GM12878 (cell line): Measurements from ENCODE around the gene PROM1. TPM values are rescaled to one million over a fixed set of nuclear protein-coding genes. Genes with fewer than 3 reads are reported as not detected.

Experiments
- ATAC-seq: fragments of 200-7000 bp; cut with Tn5 transposase; 3 replicates; pipeline ENCODE4 v1.9.1; 2020; ENCODE audit warnings: mild to moderate bottlenecking, moderate library complexity
- BruUV-seq: library from RNA; stranded (reverse); fragments of 400-500 nt; replicated peaks from 2 replicates; lab custom pipeline; 2021; lab: Mats Ljungman, UMichigan
- CTCF ChIA-PET: fragments of 300-600 bp; sonication (Branson Sonifier 250); formaldehyde crosslinking; extraction: SDS; loops from one replicate; lab custom pipeline; 2021; ENCODE audit warnings: inconsistent platforms; lab: Yijun Ruan, JAX
- POLR2A ChIA-PET: fragments of 350-600 bp; formaldehyde crosslinking; extraction: SDS; loops from one replicate; lab custom pipeline; 2021; ENCODE audit warnings: inconsistent platforms; lab: Charles Lee
- RAD21 ChIA-PET: fragments of 300-600 bp; sonication (Branson Sonifier 250); formaldehyde crosslinking; loops from one replicate; lab custom pipeline; 2023; ENCODE audit warnings: antibody characterized with exemption; ENCODE audit not compliant: unreplicated experiment; lab: Charles Lee
- SMC1A ChIA-PET: fragments of 300-600 bp; sonication (Branson Sonifier 250); formaldehyde crosslinking; loops from one replicate; lab custom pipeline; 2023; ENCODE audit not compliant: unreplicated experiment, uncharacterized antibody; lab: Charles Lee
- DNase-seq: peaks from one replicate; pipeline ENCODE4 v3.0.0-alpha.2; 2011; ENCODE audit warnings: low read depth, low spot score
- FAIRE-seq: peaks from 3 replicates; lab custom pipeline; 2011; peaks lifted over from hg19 to GRCh38; lab: Jason Lieb, UNC
- H2AFZ ChIP-seq: 2 replicates; pipeline ENCODE4 v1.6.0; 2011; ENCODE audit warnings: low read depth, low read length, control low read depth; ENCODE audit not compliant: control insufficient read depth
- H3K27ac ChIP-seq: 2 replicates; pipeline ENCODE4 v1.5.1; 2011; ENCODE audit warnings: control low read depth; ENCODE audit not compliant: control insufficient read depth, insufficient read depth
- H3K27me3 ChIP-seq, 2 experiments: replicated peaks in 1 of 2; 2 replicates each; pipeline versions ENCODE4 v1.6.0 to v1.6.1; 2011; ENCODE audit warnings: low read length in 1 of 2; ENCODE audit not compliant: control insufficient read depth in 2 of 2, insufficient read depth in 2 of 2
- H3K36me3 ChIP-seq, 2 experiments: 2 replicates each; pipeline ENCODE4 v1.5.1; 2011; ENCODE audit warnings: low read length in 1 of 2; ENCODE audit not compliant: control insufficient read depth in 2 of 2, insufficient read depth in 2 of 2
- H3K4me1 ChIP-seq: 2 replicates; pipeline ENCODE4 v1.6.1; 2011; ENCODE audit warnings: mild to moderate bottlenecking, low read length, moderate library complexity, mixed read lengths; ENCODE audit not compliant: control insufficient read depth, insufficient read depth
- H3K4me2 ChIP-seq: 2 replicates; pipeline ENCODE4 v1.6.0; 2011; ENCODE audit warnings: control low read depth; ENCODE audit not compliant: control insufficient read depth, insufficient read depth
- H3K4me3 ChIP-seq: fragments of 200-600 bp; sonication (generic); 2 replicates; pipeline ENCODE4 v1.5.1; 2016
- H3K79me2 ChIP-seq: 2 replicates; pipeline ENCODE4 v1.6.0; 2011; ENCODE audit warnings: low read length; ENCODE audit not compliant: control insufficient read depth, insufficient read depth
- H3K9ac ChIP-seq: 2 replicates; pipeline ENCODE4 v1.8.0; 2011; ENCODE audit warnings: low read length, control low read depth, mixed read lengths; ENCODE audit not compliant: control insufficient read depth, insufficient read depth
- H3K9me3 ChIP-seq: replicated peaks from 3 replicates; pipeline ENCODE4 v1.5.1; 2011; ENCODE audit warnings: mild to moderate bottlenecking, low read length; ENCODE audit not compliant: control insufficient read depth, insufficient read depth
- H4K20me1 ChIP-seq: 2 replicates; pipeline ENCODE4 v1.6.0; 2011; ENCODE audit not compliant: control insufficient read depth, insufficient read depth
- NR2C1 ChIP-seq: fragments of 450-650 bp; IDR thresholded peaks from 2 replicates; pipeline ENCODE4 v1.6.1; 2017; ENCODE audit warnings: antibody characterized with exemption, mild to moderate bottlenecking, moderate library complexity
- RBBP5 ChIP-seq: fragments of 200-600 bp; sonication (generic); conservative IDR thresholded peaks from 2 replicates; pipeline ENCODE4 v1.6.1; 2016
- SMARCA5 ChIP-seq: fragments of 450-650 bp; IDR thresholded peaks from 2 replicates; pipeline ENCODE4 v1.6.1; 2017; ENCODE audit warnings: mild to moderate bottlenecking
- SP1 ChIP-seq: IDR thresholded peaks from one replicate; pipeline ENCODE4 v1.6.1; 2011; ENCODE audit warnings: low read depth, low read length
- ZSCAN29 ChIP-seq: fragments of 450-650 bp; IDR thresholded peaks from 2 replicates; pipeline ENCODE4 v1.6.1; 2017; ENCODE audit warnings: mild to moderate bottlenecking, moderate library complexity
- WGBS: methylation state at CpG from one replicate; pipeline ENCODE4 v1.1.6; 2016; ENCODE audit warnings: low lambda C conversion rate; ENCODE audit not compliant: insufficient replicate concordance, insufficient coverage; ENCODE audit errors: missing lambda C conversion rate; 5-methylcytosine and 5-hydroxymethylcytosine counted together
- in situ Hi-C: fragments of 300-500 bp; cut with MboI; formaldehyde crosslinking; loops from 9 replicates; pipeline ENCODE4 v1.14.3; 2018; ENCODE audit warnings: mixed read lengths
- intact Hi-C: fragments of 100-400 bp; cut with micrococcal nuclease; formaldehyde crosslinking; loops from one replicate; pipeline ENCODE4 v1.14.2; 2022; ENCODE audit not compliant: unreplicated experiment
- polyA plus RNA-seq, 11 experiments: library from polyadenylated mRNA; depleted of rRNA in 4 of 11; unstranded in 6 of 11; stranded (reverse) in 5 of 11; fragments of >200 nt; fragmentation: Nextera tagmentation in 4 of 11; fragmentation: Illumina TruSeq in 1 of 11; extraction: Ambion mirVana in 4 of 11; extraction: Trizol in 1 of 11; gene quantifications; 1 replicate in 1 of 11; 2 replicates in 10 of 11; pipeline versions ENCODE4 v1.2.1 to v1.2.3, GENCODE V29; 2011 to 2016; ENCODE audit warnings: inconsistent platforms in 2 of 11, missing spikeins in 2 of 11, low read depth in 1 of 11
- total RNA-seq, 4 experiments: library from RNA; depleted of rRNA in 3 of 4; stranded (reverse); fragments of >200 nt in 3 of 4; fragmentation: Illumina TruSeq in 1 of 4; extraction: Trizol in 1 of 4; gene quantifications; 2 replicates each; pipeline versions ENCODE4 v1.2.1 to v1.2.3, GENCODE V29; 2013 to 2021
- TF ChIP-seq, protein P1 (sequence below): fragments of 450-650 bp; IDR thresholded peaks from 2 replicates; pipeline ENCODE4 v1.6.1; 2018; ENCODE audit warnings: borderline replicate concordance, mild to moderate bottlenecking; ENCODE audit not compliant: partially characterized antibody
- TF ChIP-seq, protein P2 (sequence below): IDR thresholded peaks from 2 replicates; pipeline ENCODE4 v1.6.1; 2012; ENCODE audit warnings: low read depth, low read length, improper control_type of control experiment

The PROM1 gene
- total and polyA plus RNA-seq, 10 of the 15 experiments (the other 5 are each of a cell fraction or from before 2014, with no cell fraction given), result 0.08 to 0.31 (median 0.18) TPM; not detected in 7

DNA sequence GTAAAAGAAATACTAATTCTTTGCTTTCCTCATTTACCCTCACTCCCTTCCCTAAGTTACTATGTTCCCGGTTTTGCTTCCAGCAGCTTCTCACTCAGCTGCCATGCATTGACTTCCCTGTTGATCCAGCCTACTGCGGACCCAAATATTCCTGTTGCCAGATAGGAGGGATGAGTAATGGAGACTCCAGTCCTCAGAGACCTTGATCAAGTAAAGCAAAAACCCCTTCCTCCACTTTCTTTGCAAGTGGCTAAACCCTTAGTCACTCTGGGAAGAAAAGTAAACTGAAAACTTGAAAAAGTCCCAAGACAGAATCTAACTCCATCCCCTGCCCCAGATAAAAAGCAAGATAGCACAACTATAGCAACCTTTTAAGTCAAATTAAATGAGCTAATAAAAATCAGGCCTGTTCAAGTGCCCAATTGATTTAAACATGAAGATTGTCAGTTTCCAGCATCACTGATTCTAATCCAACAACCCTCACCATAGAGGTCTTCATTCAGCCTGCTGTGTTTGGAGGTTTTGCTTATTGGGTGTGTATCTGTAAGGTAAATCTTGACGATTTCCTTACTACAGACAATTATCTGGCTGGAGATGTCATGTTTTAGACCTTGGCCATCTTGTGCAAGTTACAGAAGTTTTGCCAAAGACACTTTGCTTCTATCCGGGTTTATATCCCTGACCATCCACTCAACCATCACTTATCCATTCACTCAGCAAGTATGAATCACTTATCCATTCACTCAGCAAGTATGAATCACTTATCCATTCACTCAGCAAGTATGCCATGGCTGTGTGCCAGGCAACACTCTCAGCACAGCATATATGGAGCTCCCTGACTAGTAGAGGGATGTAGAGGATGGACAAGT, 162.9 kb downstream of the PROM1 start:
- H3K4me2 ChIP-seq, result no peak overlapping the region
- FAIRE-seq (no peak), ATAC-seq (no peak), DNase-seq (no peak)
- in situ Hi-C loops, result no loop called here
- ChIA-PET SMC1A (no interaction called here), POLR2A (interaction anchor here (0.6 kb wide), 1 partner anchor 863 kb away, joined by 4 read pairs; no protein-coding TSS in a partner anchor), RAD21 (no interaction called here), CTCF (no interaction called here)
- H3K36me3 ChIP-seq, result no peaks in the 10 kb centered on the region
- H2AFZ ChIP-seq, result no peak overlapping the region
- H3K27me3 ChIP-seq, result peaks cover 1 to 2% of the 10 kb centered on the region in 2 experiments; a peak in 2 of 4 replicates
- TF ChIP-seq SMARCA5 (no peak), NR2C1 (no peak), RBBP5 (no peak), ZSCAN29 (no peak), SP1 (no peak)
- TF ChIP-seq, protein P1, sequence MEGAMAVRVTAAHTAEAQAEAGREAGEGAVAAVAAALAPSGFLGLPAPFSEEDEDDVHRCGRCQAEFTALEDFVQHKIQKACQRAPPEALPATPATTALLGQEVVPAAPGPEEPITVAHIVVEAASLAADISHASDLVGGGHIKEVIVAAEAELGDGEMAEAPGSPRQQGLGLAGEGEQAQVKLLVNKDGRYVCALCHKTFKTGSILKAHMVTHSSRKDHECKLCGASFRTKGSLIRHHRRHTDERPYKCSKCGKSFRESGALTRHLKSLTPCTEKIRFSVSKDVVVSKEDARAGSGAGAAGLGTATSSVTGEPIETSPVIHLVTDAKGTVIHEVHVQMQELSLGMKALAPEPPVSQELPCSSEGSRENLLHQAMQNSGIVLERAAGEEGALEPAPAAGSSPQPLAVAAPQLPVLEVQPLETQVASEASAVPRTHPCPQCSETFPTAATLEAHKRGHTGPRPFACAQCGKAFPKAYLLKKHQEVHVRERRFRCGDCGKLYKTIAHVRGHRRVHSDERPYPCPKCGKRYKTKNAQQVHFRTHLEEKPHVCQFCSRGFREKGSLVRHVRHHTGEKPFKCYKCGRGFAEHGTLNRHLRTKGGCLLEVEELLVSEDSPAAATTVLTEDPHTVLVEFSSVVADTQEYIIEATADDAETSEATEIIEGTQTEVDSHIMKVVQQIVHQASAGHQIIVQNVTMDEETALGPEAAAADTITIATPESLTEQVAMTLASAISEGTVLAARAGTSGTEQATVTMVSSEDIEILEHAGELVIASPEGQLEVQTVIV, result no peak
- TF ChIP-seq, protein P2, sequence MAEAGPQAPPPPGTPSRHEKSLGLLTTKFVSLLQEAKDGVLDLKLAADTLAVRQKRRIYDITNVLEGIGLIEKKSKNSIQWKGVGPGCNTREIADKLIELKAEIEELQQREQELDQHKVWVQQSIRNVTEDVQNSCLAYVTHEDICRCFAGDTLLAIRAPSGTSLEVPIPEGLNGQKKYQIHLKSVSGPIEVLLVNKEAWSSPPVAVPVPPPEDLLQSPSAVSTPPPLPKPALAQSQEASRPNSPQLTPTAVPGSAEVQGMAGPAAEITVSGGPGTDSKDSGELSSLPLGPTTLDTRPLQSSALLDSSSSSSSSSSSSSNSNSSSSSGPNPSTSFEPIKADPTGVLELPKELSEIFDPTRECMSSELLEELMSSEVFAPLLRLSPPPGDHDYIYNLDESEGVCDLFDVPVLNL, result no peak
- no peak overlapping the region for H3K27ac ChIP-seq
- no TSS peak for BruUV-seq
- no peaks in the 10 kb centered on the region for H4K20me1 ChIP-seq
- intact Hi-C loops, result no loop called here
- no peaks in the 10 kb centered on the region for H3K4me1 ChIP-seq
- no peaks in the 10 kb centered on the region for H3K9me3 ChIP-seq
- 21% methylated on average over 4 of the region's 4 CpGs for WGBS
- H3K4me3 ChIP-seq, result no peak overlapping the region
- H3K79me2 ChIP-seq, result no peaks in the 10 kb centered on the region
- H3K9ac ChIP-seq, result no peak overlapping the region
